ENCODE results near the gene CCDC170. TPM values are rescaled to one million over a fixed set of nuclear protein-coding genes. Genes with fewer than 3 reads are reported as not detected.

Gene CCDC170, protein sequence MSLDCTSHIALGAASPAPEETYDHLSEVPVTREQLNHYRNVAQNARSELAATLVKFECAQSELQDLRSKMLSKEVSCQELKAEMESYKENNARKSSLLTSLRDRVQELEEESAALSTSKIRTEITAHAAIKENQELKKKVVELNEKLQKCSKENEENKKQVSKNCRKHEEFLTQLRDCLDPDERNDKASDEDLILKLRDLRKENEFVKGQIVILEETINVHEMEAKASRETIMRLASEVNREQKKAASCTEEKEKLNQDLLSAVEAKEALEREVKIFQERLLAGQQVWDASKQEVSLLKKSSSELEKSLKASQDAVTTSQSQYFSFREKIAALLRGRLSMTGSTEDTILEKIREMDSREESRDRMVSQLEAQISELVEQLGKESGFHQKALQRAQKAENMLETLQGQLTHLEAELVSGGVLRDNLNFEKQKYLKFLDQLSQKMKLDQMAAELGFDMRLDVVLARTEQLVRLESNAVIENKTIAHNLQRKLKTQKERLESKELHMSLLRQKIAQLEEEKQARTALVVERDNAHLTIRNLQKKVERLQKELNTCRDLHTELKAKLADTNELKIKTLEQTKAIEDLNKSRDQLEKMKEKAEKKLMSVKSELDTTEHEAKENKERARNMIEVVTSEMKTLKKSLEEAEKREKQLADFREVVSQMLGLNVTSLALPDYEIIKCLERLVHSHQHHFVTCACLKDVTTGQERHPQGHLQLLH
- total RNA-seq: not detected in 2 replicates

DNA sequence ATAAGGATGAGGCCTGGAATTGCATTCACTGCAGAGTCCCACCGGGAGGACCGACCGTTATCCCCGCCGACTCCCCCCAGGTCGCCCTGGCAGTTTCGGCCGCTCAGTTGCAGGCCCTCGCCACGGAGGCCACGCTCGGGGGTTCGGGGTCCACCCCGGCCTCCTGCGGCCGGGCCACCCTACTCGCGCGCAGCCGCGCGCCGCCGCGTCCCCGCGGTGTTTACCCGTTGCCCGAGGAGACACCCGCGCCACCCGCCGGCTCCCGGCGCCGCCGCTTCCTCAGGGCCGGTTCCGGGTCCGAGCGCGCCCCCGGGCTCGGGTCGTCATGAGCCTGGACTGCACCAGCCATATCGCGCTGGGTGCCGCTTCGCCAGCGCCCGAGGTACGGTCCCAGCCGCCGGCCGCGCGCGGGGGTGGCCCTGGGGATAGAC is at the start of gene CCDC170:
TSS of gene CCDC170 (plus strand) at position 214 of the 431 bp plus-strand sequence. CDS start at position 326, 112 bp downstream.

DNA sequence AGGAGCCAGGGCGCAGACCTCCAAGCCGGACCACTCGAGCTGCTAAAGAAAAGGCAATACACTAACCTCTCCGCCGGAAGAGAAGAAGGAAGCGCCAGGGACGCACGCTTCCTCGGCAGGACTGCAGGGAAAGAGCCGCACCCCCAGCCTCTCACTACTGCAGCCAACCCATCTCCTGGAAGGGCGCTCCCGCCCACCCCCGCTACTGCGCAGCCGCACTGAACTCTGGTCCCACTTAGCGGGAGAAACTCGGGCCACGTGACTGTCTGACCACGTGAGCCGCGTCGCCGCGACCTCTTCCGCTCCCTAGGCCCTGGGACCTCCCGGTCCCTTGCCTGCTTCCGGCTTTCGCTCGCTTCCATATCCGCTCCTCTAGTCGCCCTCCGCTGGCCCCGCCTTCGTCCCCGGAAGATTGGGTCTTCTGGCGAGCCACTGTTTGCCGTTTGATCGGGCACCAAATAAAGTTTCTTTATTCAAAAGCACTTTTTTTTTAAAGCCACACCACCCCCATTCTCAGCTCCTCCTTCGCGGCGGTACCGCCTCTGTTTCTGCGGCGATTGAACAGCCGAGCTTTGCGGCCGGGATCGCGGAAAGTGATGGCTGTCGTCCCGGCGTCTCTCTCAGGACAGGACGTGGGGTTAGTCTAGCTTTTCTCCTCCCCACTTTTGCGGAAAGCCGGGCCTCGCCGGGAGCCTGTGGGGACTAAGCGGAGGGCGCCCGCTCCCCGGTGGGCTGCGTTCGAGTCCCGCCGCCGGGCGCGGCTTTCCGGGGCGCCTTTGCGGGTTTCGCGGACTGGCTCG is 41.7 kb upstream of the CCDC170 start, which contains the start of gene RMND1:
TSS of gene RMND1 (minus strand) at position 177 of the 800 bp plus-strand sequence. CDS start 6,315 bp downstream, outside the sequence.

Small RNAs within 50 kb of the gene (small RNA-seq; reads per million reads assigned to genes)
- not detected for gene RNU6-813P

Other genes starting within 250 kb of the CCDC170 start
- gene ZBTB2, start 102.5 kb upstream of the CCDC170 start, total RNA-seq: 9.4 and 9.7 TPM in 2 replicates
- gene RMND1, start 41.9 kb upstream of the CCDC170 start, total RNA-seq: 26.2 and 45.1 TPM in 2 replicates

All from placental epithelial cell (primary cell).